HG02798 (cell line): Measurements from ENCODE around the gene MANEAL.

Experiments
- ATAC-seq: cut with Tn5 transposase; IDR thresholded peaks from one replicate; pipeline ENCODE4 v1.9.1; 2021; ENCODE audit warnings: mild to moderate bottlenecking; ENCODE audit not compliant: unreplicated experiment, poor library complexity

Gene MANEAL

GRCh38 chr1:37822906-37823815 is 29.5 kb downstream of the MANEAL start:
- ATAC-seq: no peak

- ATAC-seq: no peak
Observed at GRCh38 chr1:37824001-37824400, 30.4 kb downstream of the MANEAL start.

GRCh38 chr1:37825506-37825905 is 31.9 kb downstream of the MANEAL start:
- no peak for ATAC-seq

- ATAC-seq: no peak
Observed at GRCh38 chr1:37828410-37829074, 34.9 kb downstream of the MANEAL start.

- no peak for ATAC-seq
Observed at GRCh38 chr1:37831109-37831508, 37.5 kb downstream of the MANEAL start.

GRCh38 chr1:37831809-37832208 is 38.2 kb downstream of the MANEAL start:
- ATAC-seq: no peak

GRCh38 chr1:37836788-37837187 is 43.1 kb downstream of the MANEAL start:
- ATAC-seq: no peak

- no peak for ATAC-seq
Observed at GRCh38 chr1:37839676-37840075, 46.0 kb downstream of the MANEAL start.

GRCh38 chr1:37840711-37841110 is 47.1 kb downstream of the MANEAL start:
- no peak for ATAC-seq

GRCh38 chr1:37841652-37842051 is 48.0 kb downstream of the MANEAL start:
- ATAC-seq: no peak

GRCh38 chr1:37844536-37844935 is 50.9 kb downstream of the MANEAL start:
- no peak for ATAC-seq

- no peak for ATAC-seq
Observed at GRCh38 chr1:37845049-37845646, 51.5 kb downstream of the MANEAL start.

GRCh38 chr1:37845786-37846185 is 52.1 kb downstream of the MANEAL start:
- no peak for ATAC-seq

- ATAC-seq: no peak
Observed at GRCh38 chr1:37846647-37847339, 53.1 kb downstream of the MANEAL start.

GRCh38 chr1:37849480-37849879 is 55.8 kb downstream of the MANEAL start:
- no peak for ATAC-seq

GRCh38 chr1:37850352-37850955 is 56.8 kb downstream of the MANEAL start:
- no peak for ATAC-seq
